A204.1 (cell line): Measurements from ENCODE around the gene AGA.

Source experiments
- FAIRE-seq: peaks from 2 replicates; lab custom pipeline; 2012; peaks lifted over from hg19 to GRCh38; lab: Jason Lieb, UNC

AGA gene

DNA sequence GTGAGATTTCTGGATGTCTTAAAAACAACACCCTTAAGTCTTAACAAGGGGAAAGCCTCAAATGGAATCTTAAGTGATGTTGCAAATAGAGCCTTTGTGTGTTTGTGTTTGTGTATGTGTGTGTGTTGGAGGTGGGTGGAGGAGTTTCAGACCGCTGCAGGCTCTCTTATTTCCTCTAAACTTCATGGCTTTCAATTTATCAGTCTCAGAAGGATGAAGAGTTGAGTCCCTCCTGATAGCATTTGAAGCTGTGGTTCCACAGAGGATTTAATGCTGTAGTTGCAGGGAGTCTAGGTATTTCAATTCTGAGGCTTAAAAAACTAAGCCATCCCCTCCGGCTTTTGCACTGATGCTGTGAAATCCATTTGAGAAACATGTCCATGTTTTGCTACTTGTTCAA is 4.3 kb upstream of the AGA start:
- FAIRE-seq, result no peak

GRCh38 chr4:177444911-177445736 is 2.9 kb upstream of the AGA start:
- no peak for FAIRE-seq

- no peak for FAIRE-seq
Measured at GRCh38 chr4:177441061-177441802, 1.0 kb downstream of the AGA start.

DNA sequence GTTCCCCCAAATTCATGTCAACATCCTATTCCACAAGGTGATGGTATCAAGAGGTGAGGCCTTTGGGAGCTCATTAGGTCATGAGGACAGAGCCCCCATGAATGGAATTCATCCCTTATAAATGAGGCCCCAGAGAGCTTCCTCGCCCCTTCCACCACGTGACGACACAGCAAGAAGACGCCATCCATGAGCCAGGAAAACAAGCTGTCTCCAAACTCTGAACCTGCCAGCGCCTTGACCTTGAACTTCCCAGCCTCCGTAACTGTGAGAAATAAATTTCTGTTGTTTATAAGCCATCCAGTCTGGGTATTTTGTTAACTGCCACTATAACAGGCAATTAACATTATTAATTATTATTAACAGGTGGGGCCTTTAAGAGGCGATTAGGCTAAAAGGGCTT is 5.8 kb downstream of the AGA start:
- no peak for FAIRE-seq

- no peak for FAIRE-seq
Measured at GRCh38 chr4:177434667-177435066, 7.6 kb downstream of the AGA start.

- no peak for FAIRE-seq
Measured at GRCh38 chr4:177427192-177427591, 15.0 kb downstream of the AGA start.

DNA sequence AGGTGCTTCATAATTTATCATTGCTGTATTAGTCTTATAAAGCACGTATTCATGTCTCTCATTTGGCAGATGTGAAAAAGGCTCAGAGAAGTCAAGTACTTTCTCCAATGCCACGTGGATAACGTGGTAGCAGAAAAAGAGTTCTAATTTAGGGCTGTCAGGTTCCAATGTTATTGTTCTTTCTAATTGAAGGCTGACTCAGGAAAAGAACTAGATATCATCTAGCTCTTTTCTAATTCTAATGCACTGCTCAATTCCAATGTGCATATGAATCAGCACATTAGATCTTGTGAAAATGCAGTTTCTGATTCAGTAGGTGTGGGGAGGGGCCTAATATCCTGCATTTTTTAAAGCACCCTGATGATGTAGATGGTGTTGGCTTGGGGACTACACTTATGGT is 22.8 kb downstream of the AGA start:
- no peak for FAIRE-seq

DNA sequence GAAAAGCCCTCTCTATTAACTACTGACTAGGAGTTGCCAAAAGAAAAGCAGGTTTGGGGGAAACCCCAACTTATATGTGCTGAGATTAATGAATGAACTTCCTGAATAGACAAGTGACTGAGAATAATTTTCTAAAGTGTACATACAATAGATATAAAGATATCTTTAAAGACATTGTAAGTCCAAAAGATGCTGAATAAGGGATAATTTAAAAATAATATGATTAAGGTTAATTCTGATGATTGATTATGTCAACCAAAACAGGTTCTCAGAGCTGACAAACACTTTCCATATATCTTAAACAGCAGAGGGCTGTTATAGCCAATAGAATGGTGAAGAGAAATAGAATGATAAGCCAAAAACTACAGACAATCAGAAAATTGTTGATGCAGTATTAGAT is 28.6 kb downstream of the AGA start:
- FAIRE-seq, result no peak

DNA sequence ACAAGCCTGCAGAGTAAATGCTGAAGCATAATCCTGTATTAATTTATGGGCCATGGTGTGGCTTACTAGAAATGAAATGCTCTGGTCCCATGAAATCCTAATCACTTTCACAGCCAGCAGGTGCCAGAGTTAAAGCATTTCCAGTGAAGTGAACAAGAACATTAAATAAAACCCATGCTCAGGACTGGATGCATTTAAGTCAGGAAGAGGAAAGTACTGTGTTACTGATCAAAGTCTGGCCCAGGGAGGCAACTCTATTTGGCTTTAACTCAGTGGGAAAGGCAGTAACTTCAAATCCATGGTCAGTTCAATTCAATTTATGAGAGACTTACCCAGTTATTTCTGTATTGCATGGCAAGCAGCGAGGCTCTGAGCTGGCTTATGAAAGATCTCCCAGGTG is 29.2 kb downstream of the AGA start:
- no peak for FAIRE-seq

- FAIRE-seq, result no peak
Measured at GRCh38 chr4:177411996-177412395, 30.2 kb downstream of the AGA start.

DNA sequence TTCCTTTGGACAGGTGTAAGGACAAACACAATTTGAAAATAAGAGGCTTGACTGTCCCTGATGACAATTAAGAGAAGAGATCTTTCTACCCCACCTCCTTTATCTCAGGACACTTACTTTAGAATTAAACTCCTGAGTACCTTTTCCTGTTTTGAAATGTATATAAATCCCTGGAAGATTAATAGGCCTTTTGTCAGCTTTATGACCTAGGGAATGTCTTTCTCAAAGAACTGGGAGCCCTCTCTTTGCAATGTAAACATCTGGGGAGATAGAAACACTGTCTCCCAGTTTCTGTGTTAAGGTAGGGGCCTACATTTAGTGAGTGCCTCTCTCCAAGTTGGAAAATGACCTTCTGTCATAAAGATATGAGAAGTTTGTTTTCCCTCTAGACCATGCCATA is 31.7 kb downstream of the AGA start:
- FAIRE-seq, result no peak

GRCh38 chr4:177408023-177408422 is 34.2 kb downstream of the AGA start:
- FAIRE-seq, result no peak

GRCh38 chr4:177405508-177405907 is 36.7 kb downstream of the AGA start:
- no peak for FAIRE-seq

DNA sequence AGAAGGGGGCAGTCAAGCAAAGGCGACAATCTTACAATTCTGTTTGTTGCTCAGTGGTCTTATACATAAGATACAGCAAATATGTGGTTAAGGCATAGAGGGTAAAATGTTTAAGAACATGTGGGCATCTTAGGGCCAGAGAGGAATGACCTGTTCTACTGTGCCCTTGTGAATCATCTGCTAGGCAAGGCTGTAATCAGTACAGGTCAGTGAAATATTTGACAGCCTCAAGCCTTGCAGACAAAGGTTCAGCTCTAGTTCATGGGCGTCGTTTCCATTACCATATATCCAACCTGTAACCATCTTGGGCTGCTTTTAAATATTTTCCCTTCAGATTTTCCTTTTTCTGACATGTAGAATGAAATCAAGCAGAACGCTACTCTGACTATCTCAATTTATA is 37.3 kb downstream of the AGA start:
- FAIRE-seq, result no peak

GRCh38 chr4:177404342-177404741 is 37.9 kb downstream of the AGA start:
- FAIRE-seq, result no peak

GRCh38 chr4:177403746-177404145 is 38.5 kb downstream of the AGA start:
- no peak for FAIRE-seq

DNA sequence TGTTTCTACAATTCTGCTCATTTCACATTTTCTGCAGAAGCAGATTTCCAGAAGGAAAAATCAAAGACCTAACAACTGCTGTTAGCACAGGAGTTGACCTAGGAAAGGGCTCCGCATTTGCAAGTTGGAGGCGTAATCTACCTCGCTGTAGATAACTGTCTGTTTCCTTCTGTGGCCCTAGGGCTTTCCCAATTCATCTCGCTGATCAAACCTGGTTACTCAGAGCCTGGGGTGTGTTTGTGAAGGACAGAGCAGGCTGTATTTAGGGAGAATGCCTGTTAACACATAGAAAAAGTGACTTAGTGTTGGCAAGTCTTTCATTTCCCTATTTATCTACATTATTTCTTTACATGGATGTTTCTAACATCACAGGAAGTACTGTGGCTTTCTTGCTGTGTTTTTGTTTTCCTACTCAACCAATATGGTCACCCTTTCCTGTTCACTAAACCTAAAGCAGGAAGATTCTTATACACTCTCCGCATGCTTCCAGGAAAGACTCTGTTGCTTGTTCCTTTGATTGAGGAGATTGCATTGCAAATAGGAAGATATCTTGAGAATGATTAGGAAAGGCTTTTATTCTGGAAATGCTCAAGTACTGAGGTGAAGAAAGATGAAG is 40.5 kb downstream of the AGA start:
- no peak for FAIRE-seq

- no peak for FAIRE-seq
Measured at GRCh38 chr4:177400030-177400429, 42.2 kb downstream of the AGA start.

DNA sequence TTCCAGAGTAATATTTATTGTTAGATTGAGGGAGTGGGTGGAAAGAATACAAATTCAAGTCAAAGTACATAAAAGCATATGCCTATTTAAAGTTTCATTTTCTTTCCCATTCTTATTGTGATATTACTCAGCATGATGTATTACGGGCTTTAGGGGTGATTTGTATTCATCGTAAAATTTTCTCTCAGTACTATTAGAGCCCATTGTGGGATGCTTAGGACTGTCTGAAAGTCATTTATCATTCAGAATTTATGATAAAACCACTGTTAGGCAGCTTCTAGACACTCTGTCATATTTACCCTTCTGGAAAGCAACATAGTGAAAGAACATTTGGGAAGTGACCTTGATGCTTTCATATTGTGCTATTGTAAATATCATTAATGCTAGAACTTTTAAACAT is 45.9 kb downstream of the AGA start:
- FAIRE-seq, result no peak

GRCh38 chr4:177393236-177393635 is 49.0 kb downstream of the AGA start:
- no peak for FAIRE-seq

DNA sequence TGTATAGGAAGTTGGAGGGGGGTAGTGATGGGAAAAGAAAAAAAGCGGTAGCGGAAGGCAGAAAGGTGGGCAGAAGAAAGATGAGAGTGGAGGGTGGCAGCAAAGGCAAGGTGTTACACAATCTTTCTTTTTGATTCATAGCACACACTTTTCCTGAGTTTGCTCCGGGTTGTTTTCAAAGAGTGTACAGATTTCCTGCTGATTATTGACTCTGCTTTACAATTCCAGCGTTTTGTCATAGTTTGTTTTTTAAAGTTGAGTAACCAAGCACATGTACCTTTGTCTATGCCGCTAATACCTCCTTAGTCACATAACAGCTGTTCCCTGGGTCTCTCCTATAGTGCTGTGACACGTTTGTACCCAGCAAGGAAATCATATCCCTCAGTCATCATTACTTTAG is 50.3 kb downstream of the AGA start:
- no peak for FAIRE-seq

- FAIRE-seq, result no peak
Measured at GRCh38 chr4:177391287-177391686, 51.0 kb downstream of the AGA start.

GRCh38 chr4:177386278-177386815 is 55.9 kb downstream of the AGA start:
- FAIRE-seq, result no peak
